Type B pancreatic cell (in vitro differentiated cells): ENCODE results near the gene GPBP1L1. TPM values are rescaled to one million over a fixed set of nuclear protein-coding genes. Genes with fewer than 3 reads are reported as not detected.
"Not testable (repeated sequence)": the region's sequence is repeated elsewhere in the genome, so short reads cannot be mapped to it uniquely, and the experiment has no call there.

Experiments
- DNase-seq: peaks from one replicate; pipeline ENCODE4 v3.0.0; 2021; ENCODE audit warnings: mixed read lengths; ENCODE audit not compliant: unreplicated experiment; ENCODE audit errors: extremely low spot score
- H3K27ac Mint-ChIP-seq: 2 replicates; pipeline ENCODE4 v1.8.0; 2021; ENCODE audit warnings: mild to moderate bottlenecking, mixed read lengths
- H3K27me3 Mint-ChIP-seq: 2 replicates; pipeline ENCODE4 v1.8.0; 2021; ENCODE audit warnings: mixed read lengths
- H3K36me3 Mint-ChIP-seq: 2 replicates; pipeline ENCODE4 v1.8.0; 2021; ENCODE audit warnings: mixed read lengths
- H3K4me1 Mint-ChIP-seq: one replicate; pipeline ENCODE4 v1.8.0; 2021; ENCODE audit warnings: mixed read lengths; ENCODE audit not compliant: unreplicated experiment
- H3K4me3 Mint-ChIP-seq: 2 replicates; pipeline ENCODE4 v1.8.0; 2021; ENCODE audit warnings: mild to moderate bottlenecking, mixed read lengths
- H3K9me3 Mint-ChIP-seq: 2 replicates; pipeline ENCODE4 v1.8.0; 2021; ENCODE audit warnings: mixed read lengths
- CTCF ChIP-seq: fragments of 200-600 bp; sonication (generic); conservative IDR thresholded peaks from 2 replicates; pipeline ENCODE4 v1.5.0; 2021; ENCODE audit warnings: antibody characterized with exemption, mild to moderate bottlenecking
- total RNA-seq: library from RNA; stranded (reverse); gene quantifications from 2 replicates; pipeline ENCODE4 v1.2.1, GENCODE V29; 2021; ENCODE audit warnings: low replicate concordance

GPBP1L1 gene
- total RNA-seq, 1 donor from 2014 or later = 99.9 TPM

GRCh38 chr1:45677751-45678245, 8.5 kb downstream of the GPBP1L1 start:
- Mint-ChIP-seq H3K4me1 (peaks cover 29% of the 10 kb centered on the region), H3K27me3 (no peaks in the 10 kb centered on the region), H3K27ac (no peak overlapping the region), H3K9me3 (no peaks in the 10 kb centered on the region), H3K4me3 (no peak overlapping the region), H3K36me3 (peaks cover 17% of the 10 kb centered on the region)
- DNase-seq = no peak
- TF ChIP-seq CTCF = no peak

GRCh38 chr1:45676553-45676952, 9.8 kb downstream of the GPBP1L1 start:
- DNase-seq, H3K4me3 Mint-ChIP-seq, H3K9me3 Mint-ChIP-seq, H3K27ac Mint-ChIP-seq, H3K27me3 Mint-ChIP-seq: not testable (repeated sequence)
- peaks cover 29% of the 10 kb centered on the region for H3K4me1 Mint-ChIP-seq
- H3K36me3 Mint-ChIP-seq = peaks cover 22% of the 10 kb centered on the region

GRCh38 chr1:45674478-45674877, 11.9 kb downstream of the GPBP1L1 start:
- H3K36me3 Mint-ChIP-seq = peaks cover 26% of the 10 kb centered on the region
- TF ChIP-seq CTCF = no peak
- no peak overlapping the region for H3K4me3 Mint-ChIP-seq
- no peaks in the 10 kb centered on the region for H3K27me3 Mint-ChIP-seq
- H3K27ac Mint-ChIP-seq = no peak overlapping the region
- no peaks in the 10 kb centered on the region for H3K9me3 Mint-ChIP-seq
- DNase-seq = no peak
- peaks cover 23% of the 10 kb centered on the region for H3K4me1 Mint-ChIP-seq

GRCh38 chr1:45673956-45674355, 12.4 kb downstream of the GPBP1L1 start:
- H3K27me3 Mint-ChIP-seq = no peaks in the 10 kb centered on the region
- TF ChIP-seq CTCF = no peak
- DNase-seq = no peak

GRCh38 chr1:45669859-45670655, 16.3 kb downstream of the GPBP1L1 start:
- TF ChIP-seq CTCF = no peak
- H3K4me1 Mint-ChIP-seq = peaks cover 15% of the 10 kb centered on the region
- DNase-seq = no peak
- H3K9me3 Mint-ChIP-seq = no peaks in the 10 kb centered on the region
- peaks cover 43% of the 10 kb centered on the region for H3K36me3 Mint-ChIP-seq
- peak overlapping the region; percentile 12 for H3K27ac Mint-ChIP-seq
- no peaks in the 10 kb centered on the region for H3K27me3 Mint-ChIP-seq
- H3K4me3 Mint-ChIP-seq = no peak overlapping the region

More at GRCh38 chr1:45673956-45674355, 12.4 kb downstream of the GPBP1L1 start:
- Mint-ChIP-seq H3K4me1 (peaks cover 23% of the 10 kb centered on the region), H3K9me3 (no peaks in the 10 kb centered on the region), H3K36me3 (peaks cover 26% of the 10 kb centered on the region), H3K4me3 (no peak overlapping the region), H3K27ac (no peak overlapping the region)

- Mint-ChIP-seq H3K4me3 (no peak overlapping the region), H3K36me3 (peaks cover 38% of the 10 kb centered on the region), H3K4me1 (peaks cover 8% of the 10 kb centered on the region), H3K27me3 (no peaks in the 10 kb centered on the region), H3K9me3 (no peaks in the 10 kb centered on the region), H3K27ac (no peak overlapping the region)
- TF ChIP-seq CTCF = no peak
- no peak for DNase-seq
These were observed 17.0 kb downstream of the GPBP1L1 start for GRCh38 chr1:45669379-45669778.
